ENCODE results near the gene TBC1D21. TPM values are rescaled to one million over a fixed set of nuclear protein-coding genes. Genes with fewer than 3 reads are reported as not detected.

Gene TBC1D21
- total RNA-seq, 1 donor from 2014 or later, result not detected

- intact Hi-C loops (cut with DNase I), result no loop called here
- Histone ChIP-seq H3K27me3 (ENCODE audit: low read depth) (no peaks in the 10 kb centered on the region), H3K27ac (no peak overlapping the region), H3K36me3 (no peaks in the 10 kb centered on the region), H3K9me3 (no peaks in the 10 kb centered on the region), H3K4me1 (no peaks in the 10 kb centered on the region), H3K4me3 (no peak overlapping the region)
- no peak for ATAC-seq
- no peak for TF ChIP-seq CTCF (IDR thresholded peaks at IDR 0.05)
- DNase-seq, result peak; percentile 19
These were observed 29.0 kb downstream of the TBC1D21 start for GRCh38 chr15:73902121-73903020.

DNA sequence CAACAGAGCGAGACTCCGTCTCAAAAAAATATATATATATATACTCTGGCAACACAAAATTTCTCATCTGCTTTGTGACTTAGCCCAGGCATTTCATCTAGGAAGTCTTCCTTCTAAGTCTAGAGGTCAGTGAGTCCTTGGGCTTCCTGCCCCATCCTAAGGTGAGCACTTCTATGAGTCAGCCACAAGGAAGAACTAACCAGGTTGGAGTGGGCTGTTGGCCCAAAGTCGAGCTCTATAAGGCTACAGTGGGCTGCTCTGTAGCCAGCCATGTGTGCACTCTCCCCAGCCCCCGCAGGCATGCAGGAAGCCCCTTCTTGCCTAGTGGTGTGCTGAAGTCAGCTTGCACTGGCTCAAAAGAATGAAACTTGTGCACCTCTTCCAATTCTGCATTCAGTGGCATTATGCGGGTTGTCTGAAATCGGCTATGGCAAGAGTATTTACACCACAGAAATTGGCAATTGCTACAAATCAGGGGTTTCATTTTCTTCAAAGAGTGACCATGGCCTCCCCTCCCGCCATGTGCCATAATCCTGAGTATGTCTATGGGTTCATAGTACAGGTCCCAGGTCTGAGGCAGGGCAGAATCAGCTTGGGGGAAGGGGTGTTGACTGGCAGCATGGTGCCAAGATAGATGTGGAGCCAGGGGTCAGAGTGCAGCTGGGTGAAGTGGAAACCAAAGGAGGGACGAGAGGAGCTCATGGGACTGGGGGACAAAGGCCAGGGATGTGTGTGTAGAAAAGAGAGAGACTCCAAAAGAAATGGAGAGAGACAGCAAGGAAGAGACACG is 30.9 kb downstream of the TBC1D21 start:
- Histone ChIP-seq H3K27me3 (ENCODE audit: low read depth) (no peaks in the 10 kb centered on the region), H3K27ac (no peak overlapping the region), H3K36me3 (no peaks in the 10 kb centered on the region), H3K9me3 (no peaks in the 10 kb centered on the region), H3K4me1 (no peaks in the 10 kb centered on the region), H3K4me3 (no peak overlapping the region)
- intact Hi-C loops (cut with DNase I), result no loop called here
- DNase-seq (peak; percentile 9), ATAC-seq (no peak)
- no peak for TF ChIP-seq CTCF (IDR thresholded peaks at IDR 0.05)

GRCh38 chr15:73905225-73905827 is 32.0 kb downstream of the TBC1D21 start:
- Histone ChIP-seq H3K4me3 (no peak overlapping the region), H3K27ac (no peak overlapping the region), H3K36me3 (no peaks in the 10 kb centered on the region), H3K9me3 (no peaks in the 10 kb centered on the region), H3K27me3 (ENCODE audit: low read depth) (no peaks in the 10 kb centered on the region), H3K4me1 (no peaks in the 10 kb centered on the region)
- ATAC-seq (no peak), DNase-seq (no peak)
- intact Hi-C loops (cut with DNase I), result no loop called here
- TF ChIP-seq CTCF (IDR thresholded peaks at IDR 0.05), result no peak

- intact Hi-C loops (cut with DNase I), result no loop called here
- H3K27me3 ChIP-seq (ENCODE audit: low read depth), result no peaks in the 10 kb centered on the region
- H3K4me1 ChIP-seq, result no peaks in the 10 kb centered on the region
- no peak overlapping the region for H3K27ac ChIP-seq
- no peak for TF ChIP-seq CTCF (IDR thresholded peaks at IDR 0.05)
- H3K36me3 ChIP-seq, result no peaks in the 10 kb centered on the region
- ATAC-seq (no peak), DNase-seq (peak; percentile 4)
- no peak overlapping the region for H3K4me3 ChIP-seq
- no peaks in the 10 kb centered on the region for H3K9me3 ChIP-seq
These were observed 33.1 kb downstream of the TBC1D21 start for GRCh38 chr15:73906346-73907034.

GRCh38 chr15:73907035-73907408 is 33.7 kb downstream of the TBC1D21 start:
- intact Hi-C loops (cut with DNase I), result no loop called here
- Histone ChIP-seq H3K4me3 (no peak overlapping the region), H3K27ac (no peak overlapping the region), H3K27me3 (ENCODE audit: low read depth) (no peaks in the 10 kb centered on the region), H3K36me3 (no peaks in the 10 kb centered on the region), H3K9me3 (no peaks in the 10 kb centered on the region), H3K4me1 (no peaks in the 10 kb centered on the region)
- DNase-seq, result no peak
- ATAC-seq, result no peak
- no peak for TF ChIP-seq CTCF (IDR thresholded peaks at IDR 0.05)
